ENCODE data around the gene C3. TPM values are rescaled to one million over a fixed set of nuclear protein-coding genes. Genes with fewer than 3 reads are reported as not detected.

The C3 gene
- total RNA-seq, 1 donor from 2014 or later = 1,129 TPM

DNA sequence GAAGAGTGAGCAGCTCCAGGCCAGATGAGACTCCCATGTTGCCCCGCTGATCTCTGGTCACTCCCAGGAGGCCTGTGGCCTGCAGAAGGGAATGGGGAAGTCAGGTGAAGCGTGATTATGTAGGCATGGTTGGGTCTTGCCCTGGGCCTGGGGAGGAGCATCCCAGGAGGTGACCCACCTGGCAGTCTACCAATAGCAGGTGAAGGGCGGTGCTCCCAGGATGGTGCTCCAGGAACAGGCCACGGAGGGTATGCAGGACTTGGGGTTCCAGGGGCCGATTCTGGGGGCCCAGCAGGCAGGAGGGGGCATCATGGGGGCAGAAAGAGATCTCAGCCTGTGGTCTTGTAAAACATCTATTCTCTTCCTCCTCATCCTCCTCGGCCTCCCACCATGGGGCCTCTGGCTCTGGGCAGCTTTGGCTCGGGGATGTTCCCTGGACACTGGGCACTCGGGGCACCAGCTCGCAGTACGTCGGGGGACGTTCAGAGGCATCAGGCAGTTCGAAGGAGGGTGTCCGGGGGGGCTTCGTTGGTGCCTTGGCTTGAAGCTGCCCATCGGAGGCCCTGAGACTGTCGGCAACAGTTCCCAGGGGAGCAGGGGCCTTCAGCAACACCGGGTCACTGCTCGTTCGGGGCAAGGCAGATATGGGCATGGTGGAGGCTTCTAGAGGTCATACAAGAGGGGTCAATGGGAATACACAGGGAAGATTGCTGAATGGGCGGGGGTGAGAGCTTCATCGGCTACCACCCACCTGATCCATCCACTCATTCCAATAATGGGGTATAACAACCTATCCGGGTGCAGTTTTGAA is 34.4 kb upstream of the C3 start:
- DNase-seq = no peak
- ATAC-seq = no peak
- H3K9me3 ChIP-seq = no peaks in the 10 kb centered on the region
- H3K36me3 ChIP-seq = peaks cover 33% of the 10 kb centered on the region
- no peak overlapping the region for H3K4me3 ChIP-seq
- intact Hi-C loops (cut with DNase I) = loop anchor here (10.0 kb wide), 1 partner anchor 110 kb away; no protein-coding TSS in a partner anchor
- H3K27me3 ChIP-seq = no peaks in the 10 kb centered on the region
- H3K27ac ChIP-seq = no peak overlapping the region
- TF ChIP-seq, protein P1, sequence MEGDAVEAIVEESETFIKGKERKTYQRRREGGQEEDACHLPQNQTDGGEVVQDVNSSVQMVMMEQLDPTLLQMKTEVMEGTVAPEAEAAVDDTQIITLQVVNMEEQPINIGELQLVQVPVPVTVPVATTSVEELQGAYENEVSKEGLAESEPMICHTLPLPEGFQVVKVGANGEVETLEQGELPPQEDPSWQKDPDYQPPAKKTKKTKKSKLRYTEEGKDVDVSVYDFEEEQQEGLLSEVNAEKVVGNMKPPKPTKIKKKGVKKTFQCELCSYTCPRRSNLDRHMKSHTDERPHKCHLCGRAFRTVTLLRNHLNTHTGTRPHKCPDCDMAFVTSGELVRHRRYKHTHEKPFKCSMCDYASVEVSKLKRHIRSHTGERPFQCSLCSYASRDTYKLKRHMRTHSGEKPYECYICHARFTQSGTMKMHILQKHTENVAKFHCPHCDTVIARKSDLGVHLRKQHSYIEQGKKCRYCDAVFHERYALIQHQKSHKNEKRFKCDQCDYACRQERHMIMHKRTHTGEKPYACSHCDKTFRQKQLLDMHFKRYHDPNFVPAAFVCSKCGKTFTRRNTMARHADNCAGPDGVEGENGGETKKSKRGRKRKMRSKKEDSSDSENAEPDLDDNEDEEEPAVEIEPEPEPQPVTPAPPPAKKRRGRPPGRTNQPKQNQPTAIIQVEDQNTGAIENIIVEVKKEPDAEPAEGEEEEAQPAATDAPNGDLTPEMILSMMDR (IDR thresholded peaks at IDR 0.05) = no peak
- no peaks in the 10 kb centered on the region for H3K4me1 ChIP-seq

DNA sequence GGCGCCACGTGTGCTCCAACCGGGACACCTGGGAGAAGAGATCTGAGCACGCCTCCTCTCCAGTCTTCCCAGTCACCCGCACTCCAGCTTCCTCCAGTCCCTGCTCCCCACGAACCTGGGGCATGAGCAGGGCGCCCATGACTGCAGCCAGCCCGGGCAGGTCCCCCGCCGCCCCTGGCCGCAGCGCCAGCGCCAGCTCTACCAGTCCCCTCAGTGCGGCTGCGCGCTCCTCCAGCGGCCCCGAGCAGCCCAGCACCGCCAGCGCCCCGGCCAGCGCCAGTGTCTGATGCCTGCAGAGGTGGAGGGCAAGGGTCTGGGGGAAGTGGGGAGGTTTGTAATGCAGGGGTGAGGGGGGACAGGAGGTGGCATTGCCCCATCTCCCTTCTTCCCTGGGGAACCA is 33.7 kb upstream of the C3 start:
- Histone ChIP-seq H3K27ac (no peak overlapping the region), H3K4me1 (no peaks in the 10 kb centered on the region), H3K9me3 (no peaks in the 10 kb centered on the region), H3K4me3 (no peak overlapping the region), H3K27me3 (no peaks in the 10 kb centered on the region), H3K36me3 (peaks cover 40% of the 10 kb centered on the region)
- peak; percentile 65 for DNase-seq
- ATAC-seq = no peak
- TF ChIP-seq, protein P1 (IDR thresholded peaks at IDR 0.05) = no peak
- intact Hi-C loops (cut with DNase I) = loop anchor here (10.0 kb wide), 1 partner anchor 111 kb away; no protein-coding TSS in a partner anchor

DNA sequence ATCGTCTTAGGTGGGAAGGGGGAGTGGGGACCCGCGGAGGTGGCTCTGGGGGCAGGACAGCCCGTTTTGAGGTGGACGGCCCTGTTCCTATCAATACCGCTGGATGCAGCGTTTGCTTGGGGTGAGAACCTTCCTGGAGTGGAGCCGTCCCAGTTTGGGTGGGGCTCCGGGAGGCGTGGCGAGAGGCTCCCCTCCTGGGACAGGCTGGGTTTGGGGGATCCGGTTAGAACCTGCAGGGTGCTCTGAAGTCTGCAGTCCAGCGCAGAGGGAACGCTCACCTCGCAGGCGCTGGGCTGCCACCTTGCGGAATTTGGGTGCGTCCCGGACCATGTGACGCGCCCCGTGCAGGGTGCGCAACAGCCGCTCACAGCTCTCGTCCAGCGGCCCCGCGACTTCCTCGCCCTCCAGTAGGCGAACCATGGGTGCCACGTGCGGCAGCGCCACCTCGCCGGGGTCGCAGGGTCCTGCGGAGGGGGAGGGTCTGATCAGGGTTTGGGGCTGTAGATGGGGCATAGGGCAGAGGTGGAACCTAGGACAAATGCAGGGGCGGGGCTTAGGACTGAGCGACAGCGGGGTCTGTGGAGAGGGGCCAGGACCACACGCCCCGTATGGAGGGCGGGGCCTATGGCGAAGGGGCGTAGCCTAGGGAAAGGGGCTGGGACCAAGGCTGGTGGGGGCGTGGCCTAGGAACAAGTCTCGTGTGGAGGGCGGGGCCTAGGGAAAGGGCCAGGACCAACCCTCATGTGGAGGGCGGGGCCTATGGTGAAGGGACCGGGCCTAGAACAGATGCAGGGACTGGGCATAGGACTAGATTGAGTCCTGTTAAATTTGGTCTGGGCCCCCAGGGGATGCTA is 33.0 kb upstream of the C3 start:
- intact Hi-C loops (cut with DNase I) = loop anchor here (10.0 kb wide), 1 partner anchor 111 kb away; no protein-coding TSS in a partner anchor
- no peaks in the 10 kb centered on the region for H3K27me3 ChIP-seq
- ATAC-seq = peak; percentile 94
- H3K9me3 ChIP-seq = no peaks in the 10 kb centered on the region
- no peaks in the 10 kb centered on the region for H3K4me1 ChIP-seq
- TF ChIP-seq, protein P1 (IDR thresholded peaks at IDR 0.05) = peak; percentile 41
- peak overlapping the region; percentile 40 for H3K27ac ChIP-seq
- peak; percentile 91 for DNase-seq
- peaks cover 47% of the 10 kb centered on the region for H3K36me3 ChIP-seq
- H3K4me3 ChIP-seq = peak overlapping the region; percentile 30

DNA sequence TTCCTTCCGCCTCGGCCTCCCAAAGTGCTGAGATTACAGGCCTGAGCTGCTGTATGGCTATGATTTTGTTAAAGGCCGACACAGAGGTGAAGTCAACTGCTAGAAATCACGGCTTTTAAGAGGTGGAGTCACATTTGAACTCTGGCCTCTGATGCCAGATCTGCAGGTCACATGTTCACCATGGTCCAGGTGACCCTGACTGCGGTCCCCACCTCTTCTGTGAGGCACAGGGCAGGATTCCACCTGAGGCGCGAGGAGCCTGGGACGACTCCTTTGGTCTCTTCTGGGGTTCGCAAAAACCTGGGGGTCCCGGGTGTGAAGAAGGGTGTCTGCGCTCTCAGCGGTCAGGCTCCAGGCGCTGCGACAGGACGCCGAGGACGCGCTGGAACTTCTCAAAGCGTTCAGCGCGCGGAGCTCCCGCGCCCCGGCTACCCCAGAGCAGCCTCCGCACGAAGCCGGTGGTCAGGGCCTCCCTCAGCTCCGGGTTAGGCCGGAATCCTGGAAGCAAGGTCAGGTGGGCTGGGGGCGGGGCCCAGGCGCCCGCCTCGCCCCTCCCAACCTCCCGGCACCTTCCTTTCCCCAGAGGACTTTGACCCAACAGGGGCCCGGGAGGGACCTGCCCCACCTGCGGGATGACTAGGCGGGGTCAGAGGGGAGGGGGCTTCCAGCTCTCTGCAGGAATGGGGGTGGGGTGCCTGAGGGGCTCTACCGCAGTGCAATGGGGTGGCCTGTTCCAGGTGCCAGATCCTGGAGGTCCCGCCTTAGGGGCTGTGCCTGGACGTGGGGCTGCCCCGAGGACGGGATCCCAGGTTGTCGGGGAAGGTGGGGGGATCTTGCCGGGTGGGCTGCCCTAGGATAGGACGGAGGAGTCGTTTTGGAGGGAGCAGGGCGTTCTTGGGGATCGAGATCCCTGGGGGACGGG is 32.1 kb upstream of the C3 start:
- Histone ChIP-seq H3K4me3 (peak overlapping the region; percentile 30), H3K9me3 (no peaks in the 10 kb centered on the region), H3K27me3 (no peaks in the 10 kb centered on the region), H3K36me3 (peaks cover 56% of the 10 kb centered on the region), H3K4me1 (no peaks in the 10 kb centered on the region), H3K27ac (no peak overlapping the region)
- intact Hi-C loops (cut with DNase I) = loop anchor here (10.0 kb wide), 1 partner anchor 112 kb away; no protein-coding TSS in a partner anchor
- DNase-seq (peak; percentile 65), ATAC-seq (no peak)
- TF ChIP-seq, protein P1 (IDR thresholded peaks at IDR 0.05) = no peak

DNA sequence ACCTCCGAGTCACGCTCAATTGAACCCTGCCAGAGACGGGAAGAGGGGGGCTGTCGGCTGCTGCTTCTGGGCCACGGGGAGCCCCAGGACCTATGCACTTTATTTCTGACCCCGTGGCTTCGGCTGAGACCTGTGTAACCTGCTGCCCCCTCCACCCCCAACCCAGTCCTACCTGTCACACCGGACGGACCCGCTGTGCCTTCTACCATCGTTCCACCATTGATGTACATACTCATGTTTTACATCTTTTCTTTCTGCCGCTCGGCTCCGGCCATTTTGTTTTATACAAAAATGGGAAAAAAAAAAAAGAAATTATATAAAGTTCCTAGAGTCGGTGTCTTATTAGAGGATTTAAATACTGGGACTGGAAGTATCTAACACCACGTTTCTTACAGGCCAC is 30.7 kb upstream of the C3 start:
- TF ChIP-seq, protein P1 (IDR thresholded peaks at IDR 0.05) = no peak
- no peak overlapping the region for H3K27ac ChIP-seq
- no peaks in the 10 kb centered on the region for H3K27me3 ChIP-seq
- no peak overlapping the region for H3K4me3 ChIP-seq
- intact Hi-C loops (cut with DNase I) = loop anchor here (10.0 kb wide), 1 partner anchor 114 kb away; no protein-coding TSS in a partner anchor
- peaks cover 68% of the 10 kb centered on the region for H3K36me3 ChIP-seq
- H3K9me3 ChIP-seq = no peaks in the 10 kb centered on the region
- ATAC-seq = no peak
- no peaks in the 10 kb centered on the region for H3K4me1 ChIP-seq
- no peak for DNase-seq
